ENCODE results near the gene EIPR1.

- no peak for TF ChIP-seq CTCF (IDR thresholded peaks at IDR 0.05; ENCODE audit: insufficient read depth, low read length, poor library complexity, severe bottlenecking)
- no peak for TF ChIP-seq EZH2phosphoT487 (conservative IDR thresholded peaks at IDR 0.05; ENCODE audit: low read length)
Observed at GRCh38 chr2:3321825-3322224, 55.8 kb downstream of the EIPR1 start.
